ENCODE data around the gene RNF157. TPM values are rescaled to one million over a fixed set of nuclear protein-coding genes. Genes with fewer than 3 reads are reported as not detected.

The RNF157 gene
- total and polyA plus RNA-seq, 2 of the 13 experiments (the other 11 are each of a cell fraction or from before 2014, with no cell fraction given) = 0.44 to 1.5 TPM

- intact Hi-C loops (cut with micrococcal nuclease; ENCODE audit: unreplicated experiment) = no loop called here
- WGBS (ENCODE audit: low lambda C conversion rate) = 78% methylated on average over 15 of the region's 15 CpGs
- H3K79me2 ChIP-seq (ENCODE audit: insufficient read depth, low read length) = no peaks in the 10 kb centered on the region
- no TSS peak for BruUV-seq (replicated peaks)
- no peak overlapping the region for H3K9ac ChIP-seq (ENCODE audit: insufficient read depth, low read depth, low read length)
- no peak overlapping the region for H2AFZ ChIP-seq (ENCODE audit: low read length)
- H3K4me1 ChIP-seq (ENCODE audit: insufficient read depth, low read length) = peaks cover 25% of the 10 kb centered on the region
- H3K4me2 ChIP-seq (ENCODE audit: low read depth, low read length) = no peak overlapping the region
- no peaks in the 10 kb centered on the region for H4K20me1 ChIP-seq (ENCODE audit: insufficient read depth, low read length)
- FAIRE-seq (no peak), DNase-seq (ENCODE audit: low spot score) (no peak), ATAC-seq (no peak)
- no peak overlapping the region for H3K27ac ChIP-seq (ENCODE audit: extremely low read length, insufficient read depth, low read length)
- TF ChIP-seq KLF15 (CRISPR knock-in tag; IDR thresholded peaks at IDR 0.05; ENCODE audit: borderline replicate concordance) (no peak), ZNF761 (CRISPR knock-in tag; conservative IDR thresholded peaks at IDR 0.05) (no peak), TGIF2 (CRISPR knock-in tag; IDR thresholded peaks at IDR 0.05) (no peak), BRF2 (CRISPR knock-in tag; IDR thresholded peaks at IDR 0.05) (no peak), ZNF670 (CRISPR knock-in tag; IDR thresholded peaks at IDR 0.05; ENCODE audit: borderline replicate concordance) (no peak), MLX (CRISPR knock-in tag; IDR thresholded peaks at IDR 0.05) (no peak), GATA4 (IDR thresholded peaks at IDR 0.05; ENCODE audit: borderline replicate concordance, low read depth) (no peak), FOXM1 (CRISPR knock-in tag; IDR thresholded peaks at IDR 0.05) (no peak), ZNF224 (CRISPR knock-in tag; IDR thresholded peaks at IDR 0.05) (no peak), AGO1 (IDR thresholded peaks at IDR 0.05; ENCODE audit: low read depth, low read length, poor library complexity, severe bottlenecking) (no peak)
- no peak overlapping the region for H3K4me3 ChIP-seq (replicated peaks in 1 of 3; ENCODE audit: insufficient read depth in 1 of 3, low read depth in 2 of 3, low read length in 3 of 3)
- no peaks in the 10 kb centered on the region for H3K36me3 ChIP-seq (replicated peaks in 1 of 2; ENCODE audit: control insufficient read depth in 1 of 2, insufficient read depth in 2 of 2, low read length in 2 of 2)
- POLR2A ChIA-PET = interaction anchor here (1.0 to 1.7 kb wide), 5 partner anchors 9 to 160 kb away, joined by 3 to 8 read pairs (median 3); partner anchors contain the start of gene UBALD2
- CTCF ChIA-PET (ENCODE audit: low intra/inter-chr PET ratio, low total read pairs) = no interaction called here
- in situ Hi-C loops (cut with HindIII; ENCODE audit: extremely low pct_ligation_motif_present, low pct_unique_long_range_greater_than_20kb) = loop anchor here (10.0 kb wide), 1 partner anchor 96 kb away; no protein-coding TSS in a partner anchor
- H3K9me3 ChIP-seq (ENCODE audit: low read length) = no peaks in the 10 kb centered on the region
- no peaks in the 10 kb centered on the region for H3K27me3 ChIP-seq (ENCODE audit: control insufficient read depth in 1 of 2, insufficient read depth in 2 of 2, low read length in 2 of 2)
Measured at GRCh38 chr17:76280650-76281049, 40.4 kb upstream of the RNF157 start.
